NCI-H1694 (cell line): ENCODE results near the gene NTNG1.

Source experiments
- DNase-seq: peaks from one replicate; lab custom pipeline; 2025; lab: John Stamatoyannopoulos, UW

The NTNG1 gene

GRCh38 chr1:107328087-107328486 is 187.2 kb downstream of the NTNG1 start:
- no peak for DNase-seq

- no peak for DNase-seq
Measured at GRCh38 chr1:107339775-107340174, 198.9 kb downstream of the NTNG1 start.

- DNase-seq, result peak; percentile 88
Measured at GRCh38 chr1:107342316-107342715, 201.5 kb downstream of the NTNG1 start.

GRCh38 chr1:107342768-107343167 is 201.9 kb downstream of the NTNG1 start:
- no peak for DNase-seq

- no peak for DNase-seq
Measured at GRCh38 chr1:107343601-107344000, 202.8 kb downstream of the NTNG1 start.

GRCh38 chr1:107344268-107344760 is 203.5 kb downstream of the NTNG1 start:
- DNase-seq, result no peak

- DNase-seq, result no peak
Measured at GRCh38 chr1:107344836-107345235, 204.0 kb downstream of the NTNG1 start.

- DNase-seq, result no peak
Measured at GRCh38 chr1:107352850-107353249, 212.0 kb downstream of the NTNG1 start.

GRCh38 chr1:107357376-107357775 is 216.5 kb downstream of the NTNG1 start:
- DNase-seq, result no peak

- no peak for DNase-seq
Measured at GRCh38 chr1:107358619-107359327, 217.9 kb downstream of the NTNG1 start.

- no peak for DNase-seq
Measured at GRCh38 chr1:107359472-107360241, 218.8 kb downstream of the NTNG1 start.

- no peak for DNase-seq
Measured at GRCh38 chr1:107362468-107363140, 221.8 kb downstream of the NTNG1 start.

- DNase-seq, result no peak
Measured at GRCh38 chr1:107363154-107363553, 222.3 kb downstream of the NTNG1 start.

- no peak for DNase-seq
Measured at GRCh38 chr1:107365527-107366240, 224.8 kb downstream of the NTNG1 start.

- DNase-seq, result no peak
Measured at GRCh38 chr1:107378426-107378825, 237.6 kb downstream of the NTNG1 start.

- DNase-seq, result no peak
Measured at GRCh38 chr1:107378866-107379265, 238.0 kb downstream of the NTNG1 start.

GRCh38 chr1:107379826-107380225 is 239.0 kb downstream of the NTNG1 start:
- DNase-seq, result no peak

- DNase-seq, result no peak
Measured at GRCh38 chr1:107389410-107390396, 248.9 kb downstream of the NTNG1 start.

- no peak for DNase-seq
Measured at GRCh38 chr1:107394301-107394700, 253.5 kb downstream of the NTNG1 start.

- DNase-seq, result no peak
Measured at GRCh38 chr1:107401704-107402103, 260.9 kb downstream of the NTNG1 start.

- no peak for DNase-seq
Measured at GRCh38 chr1:107404756-107405155, 263.9 kb downstream of the NTNG1 start.
